ENCODE data around the gene RAET1L. TPM values are rescaled to one million over a fixed set of nuclear protein-coding genes. Genes with fewer than 3 reads are reported as not detected.

RAET1L gene
- total RNA-seq, 1 donor from 2014 or later, result not detected

DNA sequence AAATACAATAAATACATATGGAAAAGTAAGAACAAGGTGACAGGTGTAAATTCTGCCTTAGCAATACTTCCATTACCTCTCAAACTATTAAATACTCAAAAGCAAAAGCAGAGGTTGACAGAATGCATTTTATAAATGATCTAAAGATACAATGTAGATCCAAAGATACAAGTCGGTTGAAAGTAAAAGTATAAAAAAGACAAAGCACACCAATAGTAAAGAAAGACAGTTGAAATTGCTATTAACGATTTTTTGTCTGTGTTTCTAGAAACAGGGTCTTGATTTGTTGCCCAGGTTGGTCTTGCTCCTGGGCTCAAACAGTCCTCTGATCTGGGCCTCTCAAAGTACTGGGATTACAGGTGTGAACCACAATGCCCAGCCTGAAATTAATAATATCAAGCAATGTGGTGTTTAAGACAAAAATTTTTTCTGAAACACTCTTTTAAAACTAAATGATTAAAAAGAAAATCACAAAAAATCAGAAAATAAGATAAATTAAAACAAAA is 37.7 kb downstream of the RAET1L start:
- H3K4me3 Mint-ChIP-seq, result no peak overlapping the region
- H3K27me3 Mint-ChIP-seq (ENCODE audit: low read depth), result peaks cover 98% of the 10 kb centered on the region
- peaks cover 3% of the 10 kb centered on the region for H3K9me3 Mint-ChIP-seq
- DNase-seq (ENCODE audit: low read depth, low spot score), result no peak
- H3K4me1 Mint-ChIP-seq, result peaks cover 17% of the 10 kb centered on the region
- TF ChIP-seq, protein P1, sequence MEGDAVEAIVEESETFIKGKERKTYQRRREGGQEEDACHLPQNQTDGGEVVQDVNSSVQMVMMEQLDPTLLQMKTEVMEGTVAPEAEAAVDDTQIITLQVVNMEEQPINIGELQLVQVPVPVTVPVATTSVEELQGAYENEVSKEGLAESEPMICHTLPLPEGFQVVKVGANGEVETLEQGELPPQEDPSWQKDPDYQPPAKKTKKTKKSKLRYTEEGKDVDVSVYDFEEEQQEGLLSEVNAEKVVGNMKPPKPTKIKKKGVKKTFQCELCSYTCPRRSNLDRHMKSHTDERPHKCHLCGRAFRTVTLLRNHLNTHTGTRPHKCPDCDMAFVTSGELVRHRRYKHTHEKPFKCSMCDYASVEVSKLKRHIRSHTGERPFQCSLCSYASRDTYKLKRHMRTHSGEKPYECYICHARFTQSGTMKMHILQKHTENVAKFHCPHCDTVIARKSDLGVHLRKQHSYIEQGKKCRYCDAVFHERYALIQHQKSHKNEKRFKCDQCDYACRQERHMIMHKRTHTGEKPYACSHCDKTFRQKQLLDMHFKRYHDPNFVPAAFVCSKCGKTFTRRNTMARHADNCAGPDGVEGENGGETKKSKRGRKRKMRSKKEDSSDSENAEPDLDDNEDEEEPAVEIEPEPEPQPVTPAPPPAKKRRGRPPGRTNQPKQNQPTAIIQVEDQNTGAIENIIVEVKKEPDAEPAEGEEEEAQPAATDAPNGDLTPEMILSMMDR (conservative IDR thresholded peaks at IDR 0.05), result no peak
- H3K36me3 Mint-ChIP-seq (ENCODE audit: low read depth), result peaks cover 11% of the 10 kb centered on the region
- H3K27ac Mint-ChIP-seq (ENCODE audit: unreplicated experiment), result no peak overlapping the region

DNA sequence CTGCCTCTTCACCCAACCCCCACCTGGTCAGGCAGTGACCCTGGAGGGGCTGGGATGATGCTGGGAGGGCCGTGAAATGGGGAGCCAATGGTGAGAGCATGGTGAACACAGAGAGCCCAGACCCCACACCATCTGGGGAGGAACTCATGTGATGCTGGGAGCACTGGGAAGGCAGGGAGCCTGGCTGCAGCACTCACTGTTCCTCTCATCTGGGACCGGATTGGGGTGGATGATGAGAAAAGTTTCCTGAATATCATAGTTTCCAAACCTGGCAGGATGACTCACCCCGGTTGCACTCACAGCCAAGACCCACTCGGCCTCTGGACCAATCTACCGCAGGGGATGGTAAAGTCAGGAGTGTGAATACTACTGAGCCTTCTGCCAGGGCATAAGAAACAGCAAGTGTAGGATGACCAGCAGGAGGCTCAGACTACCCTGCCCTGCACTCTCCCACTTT is 39.8 kb downstream of the RAET1L start:
- Mint-ChIP-seq H3K4me3 (no peak overlapping the region), H3K4me1 (peaks cover 9% of the 10 kb centered on the region), H3K27me3 (ENCODE audit: low read depth) (peaks cover 99% of the 10 kb centered on the region), H3K27ac (ENCODE audit: unreplicated experiment) (no peak overlapping the region), H3K36me3 (ENCODE audit: low read depth) (peaks cover 8% of the 10 kb centered on the region), H3K9me3 (peaks cover 3% of the 10 kb centered on the region)
- TF ChIP-seq, protein P1 (conservative IDR thresholded peaks at IDR 0.05), result no peak
- DNase-seq (ENCODE audit: low read depth, low spot score), result no peak

DNA sequence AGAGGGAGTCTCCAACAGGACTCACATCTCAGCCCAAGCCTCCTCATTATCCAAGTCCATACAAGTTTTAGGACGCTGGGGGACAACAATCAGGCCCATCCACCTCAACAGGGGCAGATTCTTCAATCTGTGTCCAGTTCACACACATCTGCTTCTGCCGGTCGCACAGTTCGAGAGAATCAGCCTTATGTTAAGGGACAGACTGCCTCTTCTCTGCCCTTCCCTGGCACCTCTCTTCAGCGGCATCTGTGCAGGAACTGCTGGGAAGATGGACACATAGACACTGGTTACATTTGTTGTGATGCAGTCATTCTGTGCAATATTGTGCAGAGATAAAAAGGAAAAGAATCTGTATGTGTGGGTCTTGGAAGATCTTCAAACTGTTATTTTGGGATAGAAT is 40.6 kb downstream of the RAET1L start:
- peaks cover 1% of the 10 kb centered on the region for H3K4me1 Mint-ChIP-seq
- peaks cover 3% of the 10 kb centered on the region for H3K9me3 Mint-ChIP-seq
- TF ChIP-seq, protein P1 (conservative IDR thresholded peaks at IDR 0.05), result no peak
- peaks cover 99% of the 10 kb centered on the region for H3K27me3 Mint-ChIP-seq (ENCODE audit: low read depth)
- H3K27ac Mint-ChIP-seq (ENCODE audit: unreplicated experiment), result no peak overlapping the region
- no peak overlapping the region for H3K4me3 Mint-ChIP-seq
- peaks cover 7% of the 10 kb centered on the region for H3K36me3 Mint-ChIP-seq (ENCODE audit: low read depth)
- no peak for DNase-seq (ENCODE audit: low read depth, low spot score)

DNA sequence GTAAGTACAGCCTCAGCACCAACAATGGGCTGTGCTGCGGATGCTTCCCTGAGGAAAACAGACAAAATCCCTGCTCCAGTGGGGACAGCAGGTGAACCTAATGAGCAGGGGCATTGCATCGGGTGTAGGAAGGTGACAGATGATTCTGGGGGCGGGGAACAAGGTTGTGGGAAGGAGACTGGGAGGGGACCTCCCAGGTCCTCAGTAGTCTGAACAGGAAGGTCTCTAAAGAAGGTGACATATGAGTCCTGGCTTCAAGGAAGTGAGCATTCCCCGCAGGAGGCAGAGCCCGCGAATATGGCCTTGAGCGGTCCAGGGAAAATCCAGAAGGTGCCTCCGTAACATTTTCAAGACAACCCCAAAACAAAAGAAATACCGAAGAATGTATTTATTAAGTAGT is 42.2 kb downstream of the RAET1L start:
- H3K9me3 Mint-ChIP-seq, result peaks cover 1% of the 10 kb centered on the region
- DNase-seq (ENCODE audit: low read depth, low spot score), result no peak
- H3K4me3 Mint-ChIP-seq, result no peak overlapping the region
- TF ChIP-seq, protein P1 (conservative IDR thresholded peaks at IDR 0.05), result no peak
- peaks cover 2% of the 10 kb centered on the region for H3K36me3 Mint-ChIP-seq (ENCODE audit: low read depth)
- peaks cover 98% of the 10 kb centered on the region for H3K27me3 Mint-ChIP-seq (ENCODE audit: low read depth)
- no peaks in the 10 kb centered on the region for H3K4me1 Mint-ChIP-seq
- H3K27ac Mint-ChIP-seq (ENCODE audit: unreplicated experiment), result no peak overlapping the region

DNA sequence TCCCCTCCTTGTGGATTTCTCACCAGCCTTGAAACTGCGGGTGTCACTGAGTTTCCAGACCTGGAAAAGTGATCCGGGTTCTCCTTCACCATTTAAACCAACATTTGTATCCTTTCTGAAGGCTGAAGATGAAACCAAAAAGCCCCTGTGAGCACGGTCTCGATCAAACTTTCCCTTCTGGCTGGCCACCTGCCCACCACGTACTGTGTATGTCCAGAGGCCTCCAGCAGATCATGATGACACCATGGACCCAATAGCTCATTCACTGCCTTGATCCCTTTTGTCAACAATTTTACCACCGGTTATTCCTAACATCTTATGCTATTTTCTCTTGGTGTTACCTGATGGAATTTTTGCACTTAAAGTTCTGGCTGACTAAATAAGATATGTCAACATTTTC is 46.0 kb downstream of the RAET1L start:
- TF ChIP-seq, protein P1 (conservative IDR thresholded peaks at IDR 0.05), result no peak
- no peak overlapping the region for H3K27ac Mint-ChIP-seq (ENCODE audit: unreplicated experiment)
- peaks cover 98% of the 10 kb centered on the region for H3K27me3 Mint-ChIP-seq (ENCODE audit: low read depth)
- H3K4me1 Mint-ChIP-seq, result no peaks in the 10 kb centered on the region
- no peaks in the 10 kb centered on the region for H3K9me3 Mint-ChIP-seq
- DNase-seq (ENCODE audit: low read depth, low spot score), result no peak
- H3K36me3 Mint-ChIP-seq (ENCODE audit: low read depth), result no peaks in the 10 kb centered on the region
- H3K4me3 Mint-ChIP-seq, result no peak overlapping the region
